Testis (tissue), 3 donors: Measurements from ENCODE around the gene SS18. TPM values are rescaled to one million over a fixed set of nuclear protein-coding genes. Genes with fewer than 3 reads are reported as not detected.

Source experiments
- DNase-seq: peaks from one replicate; pipeline ENCODE4 v3.0.0-alpha.2; 2019
- H3K27ac ChIP-seq, 2 donors: fragments of 200-600 bp; sonication (generic); one replicate each; pipeline ENCODE4 v1.5.1; 2019
- H3K27me3 ChIP-seq: fragments of 200-600 bp; sonication (generic); one replicate; pipeline ENCODE4 v1.5.1; 2019
- H3K36me3 ChIP-seq: fragments of 200-600 bp; sonication (generic); one replicate; pipeline ENCODE4 v1.5.1; 2017; ENCODE audit warnings: low read depth; ENCODE audit errors: missing control alignments
- H3K4me1 ChIP-seq: fragments of 200-600 bp; sonication (generic); one replicate; pipeline ENCODE4 v1.5.1; 2019
- H3K4me3 ChIP-seq, 2 donors: fragments of 200-600 bp; sonication (generic); one replicate each; pipeline ENCODE4 v1.5.1; 2017 to 2019
- H3K9me3 ChIP-seq: fragments of 200-600 bp; sonication (generic); one replicate; pipeline ENCODE4 v1.5.1; 2017
- POLR2A ChIP-seq: fragments of 450-650 bp; IDR thresholded peaks from one replicate; pipeline ENCODE4 v1.6.1; 2017; ENCODE audit warnings: antibody characterized with exemption, mild to moderate bottlenecking, moderate library complexity
- WGBS, 2 donors: methylation state at CpG; one replicate each; pipeline ENCODE4 v1.1.5; 2018; 5-methylcytosine and 5-hydroxymethylcytosine counted together
- intact Hi-C: fragments of 100-400 bp; cut with DNase I; formaldehyde crosslinking; loops from one replicate; pipeline ENCODE4 v1.15.1; 2023; ENCODE audit warnings: low total_unique reads
- polyA plus RNA-seq: library from polyadenylated mRNA; stranded (reverse); fragments of 350-450 nt; fragmentation: Illumina TruSeq; extraction: RNeasy Lipid Tissue Mini Kit (QIAGEN cat#74804); gene quantifications from one replicate; pipeline ENCODE4 v1.2.3, GENCODE V29; 2014; ENCODE audit warnings: low read depth, low replicate concordance; ENCODE audit not compliant: insufficient read depth
- total RNA-seq, 2 donors: library from RNA; depleted of rRNA; stranded (reverse); fragments of >200 nt; gene quantifications; one replicate each; pipeline ENCODE4 v1.2.3, GENCODE V29; 2016
- TF ChIP-seq, protein P1 (sequence below), 3 experiments: fragments of 450-650 bp in 2 of 3; fragments of 200-600 bp in 1 of 3; sonication (generic) in 1 of 3; IDR thresholded peaks; one replicate each; pipeline ENCODE4 v1.5.1; 2016 to 2019; ENCODE audit warnings: antibody characterized with exemption in 3 of 3, mild to moderate bottlenecking in 2 of 3, moderate library complexity in 1 of 3

The SS18 gene
- total and polyA plus RNA-seq, 3 donors from 2014 or later = 81.9 to 242 (median 198) TPM

DNA sequence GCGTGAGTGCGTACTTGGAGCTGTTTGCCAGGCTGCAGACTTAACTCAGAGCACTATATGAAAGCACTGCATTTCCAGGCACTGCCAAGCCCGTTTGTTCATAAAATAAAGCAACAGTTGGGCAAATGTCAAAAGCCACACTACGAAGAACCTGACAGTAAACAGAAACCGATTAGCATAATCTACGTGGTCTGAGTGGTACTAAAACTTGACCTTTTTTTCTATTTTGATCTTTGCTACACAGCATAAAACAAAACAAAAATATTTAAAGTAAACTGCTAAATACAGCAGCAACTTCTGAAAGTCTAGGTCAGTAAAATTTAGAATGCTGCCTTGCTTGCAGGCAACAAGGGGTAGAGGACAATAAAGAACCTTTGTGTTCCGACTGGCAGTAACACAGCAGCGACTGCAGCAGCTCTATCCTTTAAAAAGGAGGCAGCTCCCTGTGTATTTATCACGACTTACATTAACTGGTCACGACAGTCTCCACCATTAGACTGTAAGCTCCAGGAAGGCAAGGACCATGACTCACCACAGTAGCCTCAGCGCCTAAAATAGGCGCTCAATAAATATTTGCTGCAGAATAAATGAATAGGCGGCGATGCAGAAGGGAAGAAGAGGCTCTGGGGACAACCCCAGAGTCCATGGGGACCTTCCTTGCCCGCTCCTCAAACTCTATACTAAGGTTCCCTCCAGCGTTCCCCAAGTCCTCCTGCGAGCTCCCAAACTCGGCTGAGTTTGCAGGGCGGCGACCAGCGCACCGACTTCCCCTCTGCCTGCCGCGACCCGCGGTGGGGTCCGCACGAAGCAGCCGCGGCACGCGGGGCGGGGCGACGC, 902 bp downstream of the SS18 start:
- TF ChIP-seq, protein P1, sequence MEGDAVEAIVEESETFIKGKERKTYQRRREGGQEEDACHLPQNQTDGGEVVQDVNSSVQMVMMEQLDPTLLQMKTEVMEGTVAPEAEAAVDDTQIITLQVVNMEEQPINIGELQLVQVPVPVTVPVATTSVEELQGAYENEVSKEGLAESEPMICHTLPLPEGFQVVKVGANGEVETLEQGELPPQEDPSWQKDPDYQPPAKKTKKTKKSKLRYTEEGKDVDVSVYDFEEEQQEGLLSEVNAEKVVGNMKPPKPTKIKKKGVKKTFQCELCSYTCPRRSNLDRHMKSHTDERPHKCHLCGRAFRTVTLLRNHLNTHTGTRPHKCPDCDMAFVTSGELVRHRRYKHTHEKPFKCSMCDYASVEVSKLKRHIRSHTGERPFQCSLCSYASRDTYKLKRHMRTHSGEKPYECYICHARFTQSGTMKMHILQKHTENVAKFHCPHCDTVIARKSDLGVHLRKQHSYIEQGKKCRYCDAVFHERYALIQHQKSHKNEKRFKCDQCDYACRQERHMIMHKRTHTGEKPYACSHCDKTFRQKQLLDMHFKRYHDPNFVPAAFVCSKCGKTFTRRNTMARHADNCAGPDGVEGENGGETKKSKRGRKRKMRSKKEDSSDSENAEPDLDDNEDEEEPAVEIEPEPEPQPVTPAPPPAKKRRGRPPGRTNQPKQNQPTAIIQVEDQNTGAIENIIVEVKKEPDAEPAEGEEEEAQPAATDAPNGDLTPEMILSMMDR (IDR thresholded peaks at IDR 0.05) = no peak
- TF ChIP-seq POLR2A = no peak
- no peaks in the 10 kb centered on the region for H3K36me3 ChIP-seq
- peak; percentile 38 for DNase-seq
- peaks cover 10% of the 10 kb centered on the region for H3K4me1 ChIP-seq
- H3K27me3 ChIP-seq = no peaks in the 10 kb centered on the region
- intact Hi-C loops = no loop called here
- WGBS, 2 donors = 1% methylated on average over 21 to 35 of the region's 35 CpGs
- peak overlapping the region; percentile 92 to 98 for H3K27ac ChIP-seq
- H3K4me3 ChIP-seq = peak overlapping the region; percentile 81 to 96
- no peaks in the 10 kb centered on the region for H3K9me3 ChIP-seq

DNA sequence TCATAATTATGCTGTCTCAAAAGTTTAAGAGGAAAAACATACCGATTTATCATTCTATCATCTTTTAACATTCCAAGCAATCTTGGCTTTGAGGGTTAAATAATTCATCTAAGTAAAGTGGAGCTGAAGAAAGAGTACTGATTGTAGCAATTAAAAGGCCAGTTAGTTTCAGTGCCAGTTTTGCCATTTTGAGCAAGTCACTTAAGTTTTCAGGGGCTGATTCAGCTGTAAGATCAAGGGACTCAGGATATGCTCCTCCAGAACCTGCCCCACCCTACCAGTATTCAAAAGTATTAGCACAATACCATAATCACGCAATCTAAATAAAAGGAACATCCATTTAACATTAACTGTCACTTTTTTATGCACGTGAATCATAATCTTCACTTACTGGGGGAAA, 1.9 kb downstream of the SS18 start:
- DNase-seq = peak; percentile 25
- WGBS, 2 donors = 14 to 19% methylated on average over 3 of the region's 3 CpGs
- H3K27me3 ChIP-seq = no peaks in the 10 kb centered on the region
- no peaks in the 10 kb centered on the region for H3K9me3 ChIP-seq
- H3K4me1 ChIP-seq = peaks cover 10% of the 10 kb centered on the region
- H3K27ac ChIP-seq = peak overlapping the region; percentile 21 to 27
- intact Hi-C loops = no loop called here
- peak overlapping the region; percentile 81 to 96 for H3K4me3 ChIP-seq
- no peak for TF ChIP-seq POLR2A
- TF ChIP-seq, protein P1 (IDR thresholded peaks at IDR 0.05) = no peak
- no peaks in the 10 kb centered on the region for H3K36me3 ChIP-seq

DNA sequence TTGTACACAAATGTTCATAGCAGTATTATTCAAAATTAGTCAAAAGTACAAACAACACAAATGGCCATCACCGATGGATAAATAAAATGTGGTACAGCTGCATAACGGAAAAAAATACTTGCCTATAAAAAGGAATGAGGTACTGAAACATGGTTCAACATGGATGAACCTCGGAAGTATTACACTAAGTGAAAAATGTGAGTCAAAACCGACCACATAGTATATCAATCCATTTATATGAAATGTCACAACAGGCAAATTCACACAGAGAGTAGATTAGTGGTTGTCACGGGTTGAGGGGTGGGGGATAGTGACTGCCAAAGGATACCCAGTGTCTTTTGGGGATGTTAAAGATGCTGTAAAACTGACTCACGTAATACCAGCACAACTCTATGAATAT, 3.5 kb downstream of the SS18 start:
- peak overlapping the region in 1 of 2 donors; percentile 27 for H3K27ac ChIP-seq
- no peak for TF ChIP-seq POLR2A
- TF ChIP-seq, protein P1 (IDR thresholded peaks at IDR 0.05) = no peak
- H3K9me3 ChIP-seq = no peaks in the 10 kb centered on the region
- WGBS, 2 donors = 70 to 76% methylated on average over 6 of the region's 6 CpGs
- DNase-seq = no peak
- intact Hi-C loops = no loop called here
- no peaks in the 10 kb centered on the region for H3K36me3 ChIP-seq
- peaks cover 10% of the 10 kb centered on the region for H3K4me1 ChIP-seq
- H3K27me3 ChIP-seq = no peaks in the 10 kb centered on the region
- H3K4me3 ChIP-seq = no peak overlapping the region

DNA sequence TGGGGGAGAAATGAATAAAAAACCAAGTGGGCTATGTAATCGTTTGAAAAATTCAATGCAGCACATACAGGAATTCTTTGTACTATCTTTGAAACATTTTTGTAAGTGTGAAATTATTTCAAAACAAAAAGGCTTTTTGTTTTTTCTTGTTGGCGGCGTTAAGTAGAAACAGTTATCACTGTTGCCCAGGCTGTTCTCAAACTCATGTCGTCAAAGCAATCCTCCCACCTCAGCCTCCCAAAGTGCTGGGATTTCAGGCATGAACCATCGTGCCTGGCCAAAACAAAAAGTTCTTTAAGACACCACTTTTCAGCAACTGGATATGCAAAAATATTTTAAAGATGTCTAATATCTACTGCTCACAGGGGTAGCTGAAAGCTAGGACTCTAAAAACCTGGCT, 5.4 kb downstream of the SS18 start:
- H3K4me3 ChIP-seq = no peak overlapping the region
- WGBS, 2 donors = 73 to 83% methylated on average over 5 of the region's 5 CpGs
- H3K36me3 ChIP-seq = no peaks in the 10 kb centered on the region
- peak overlapping the region in 1 of 2 donors; percentile 50 for H3K27ac ChIP-seq
- peak; percentile 80 for DNase-seq
- no peaks in the 10 kb centered on the region for H3K9me3 ChIP-seq
- intact Hi-C loops = no loop called here
- peaks cover 10% of the 10 kb centered on the region for H3K4me1 ChIP-seq
- TF ChIP-seq POLR2A = no peak
- TF ChIP-seq, protein P1 (IDR thresholded peaks at IDR 0.05) = no peak
- no peaks in the 10 kb centered on the region for H3K27me3 ChIP-seq

DNA sequence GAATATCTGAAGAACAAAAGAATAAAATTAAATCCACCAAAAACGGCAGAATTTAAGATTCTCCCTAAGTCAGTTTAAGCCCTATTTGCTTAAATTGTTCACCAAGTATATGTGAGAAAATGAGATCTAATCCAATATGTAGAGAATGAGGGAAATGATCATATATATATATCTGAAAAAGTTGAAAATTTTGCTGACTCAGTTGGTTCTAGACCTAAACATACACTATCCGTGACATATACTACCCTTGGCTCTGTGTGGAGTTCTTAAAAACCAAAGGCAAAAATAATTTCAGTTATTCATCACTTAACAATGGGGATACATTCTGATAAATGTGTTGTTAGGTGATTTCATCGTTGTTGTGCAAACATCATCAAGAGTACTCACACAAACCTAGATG, 7.3 kb downstream of the SS18 start:
- Histone ChIP-seq H3K36me3 (no peaks in the 10 kb centered on the region), H3K4me1 (peaks cover 3% of the 10 kb centered on the region), H3K4me3 (no peak overlapping the region), H3K27me3 (no peaks in the 10 kb centered on the region), H3K27ac (no peak overlapping the region), H3K9me3 (no peaks in the 10 kb centered on the region)
- WGBS, 2 donors = 89 to 92% methylated on average over 3 of the region's 3 CpGs
- no peak for DNase-seq
- intact Hi-C loops = no loop called here
- no peak for TF ChIP-seq POLR2A
- TF ChIP-seq, protein P1 (IDR thresholded peaks at IDR 0.05) = no peak
